ENCODE measurements around the gene PROX1. TPM values are rescaled to one million over a fixed set of nuclear protein-coding genes. Genes with fewer than 3 reads are reported as not detected.

PROX1 gene
- total and polyA plus RNA-seq, 2 of the 8 experiments (the other 6 are each of a cell fraction or from before 2014, with no cell fraction given), result 0.30 to 2.0 TPM

DNA sequence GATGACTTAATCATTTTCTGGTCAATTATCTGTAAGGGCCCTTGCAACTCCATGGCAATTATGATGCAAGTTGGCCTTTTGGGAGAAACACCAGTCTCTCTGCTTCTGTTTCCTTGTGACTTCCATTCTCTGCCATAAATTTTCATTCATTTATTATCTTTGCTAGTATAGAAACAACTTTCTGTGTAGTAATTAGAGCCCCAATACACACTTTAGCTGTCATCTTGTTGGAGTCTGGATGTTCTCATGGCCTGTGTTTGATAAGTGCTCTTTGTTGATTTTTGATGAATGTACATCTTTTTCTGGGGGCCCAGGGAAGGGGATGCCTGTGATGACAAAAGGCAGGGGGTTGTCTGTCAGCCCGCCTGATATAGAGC, 22.4 kb downstream of the PROX1 start:
- Histone ChIP-seq H4K5ac (ENCODE audit: insufficient read length, low read depth, low read length) (no peak overlapping the region), H2AFZ (ENCODE audit: low read length) (no peak overlapping the region), H2BK12ac (ENCODE audit: low read depth, low read length) (no peak overlapping the region), H3K27me3 (replicated peaks in 1 of 4; ENCODE audit: control insufficient read depth in 3 of 4, extremely low read depth in 1 of 4, insufficient read depth in 3 of 4, low read length in 3 of 4) (no peaks in the 10 kb centered on the region), H3K27ac (ENCODE audit: low read depth, low read length) (no peak overlapping the region), H3K9ac (replicated peaks in 1 of 4; ENCODE audit: extremely low read depth in 1 of 4, low read depth in 3 of 4, low read length in 3 of 4) (no peak overlapping the region), H3K18ac (ENCODE audit: extremely low read depth, low read length) (no peak overlapping the region), H2BK20ac (ENCODE audit: low read length) (no peak overlapping the region), H2BK15ac (ENCODE audit: low read length) (no peak overlapping the region), H3K4me3 (ENCODE audit: extremely low read depth in 1 of 4, insufficient read depth in 2 of 4, low read depth in 3 of 4, low read length in 4 of 4) (no peak overlapping the region), H4K8ac (ENCODE audit: extremely low read depth, insufficient read depth, low read length) (no peak overlapping the region), H2BK5ac (ENCODE audit: low read depth, low read length) (no peak overlapping the region), H3K36me3 (ENCODE audit: control insufficient read depth in 2 of 4, insufficient read depth in 4 of 4, low read length in 3 of 4) (no peaks in the 10 kb centered on the region), H3K4ac (replicated peaks; ENCODE audit: insufficient read length, low read depth, low read length) (no peak overlapping the region), H3K14ac (ENCODE audit: insufficient read length) (no peak overlapping the region), H4K20me1 (replicated peaks in 1 of 2; ENCODE audit: control insufficient read depth in 1 of 2, insufficient read depth in 2 of 2, low read length in 2 of 2) (no peaks in the 10 kb centered on the region), H3K9me3 (ENCODE audit: insufficient read depth in 2 of 2, low read depth in 1 of 2, low read length in 1 of 2) (no peaks in the 10 kb centered on the region), H2BK120ac (replicated peaks; ENCODE audit: low read depth, low read length) (no peak overlapping the region), H2AK5ac (ENCODE audit: low read depth, low read length) (no peak overlapping the region), H3K79me2 (ENCODE audit: control insufficient read depth in 1 of 2, insufficient read depth in 2 of 2, low read length in 2 of 2) (no peaks in the 10 kb centered on the region), H3K79me1 (ENCODE audit: low read depth, low read length) (no peaks in the 10 kb centered on the region), H3K23me2 (ENCODE audit: low read depth, low read length) (no peaks in the 10 kb centered on the region), H3K4me2 (ENCODE audit: insufficient read depth in 1 of 2, low read depth in 2 of 2, low read length in 2 of 2) (no peak overlapping the region), H3K4me1 (replicated peaks in 1 of 4; ENCODE audit: control insufficient read depth in 3 of 4, insufficient read depth in 4 of 4, low read length in 3 of 4) (no peaks in the 10 kb centered on the region), H3K23ac (ENCODE audit: insufficient read length) (no peak overlapping the region), H4K91ac (replicated peaks; ENCODE audit: insufficient read length, low read length) (no peak overlapping the region), H3K56ac (replicated peaks; ENCODE audit: insufficient read length, low read depth, low read length) (no peak overlapping the region)
- CTCF ChIA-PET (ENCODE audit: partially characterized antibody), result interaction anchor here (1.2 kb wide), 1 partner anchor 113 kb away, joined by 4 read pairs; no protein-coding TSS in a partner anchor
- FAIRE-seq (no peak), DNase-seq (ENCODE audit: low read depth in 1 of 2, low spot score in 2 of 2) (no peak)
- WGBS, 2 experiments (ENCODE audit: extremely low coverage in 1 of 2, insufficient coverage in 1 of 2, insufficient read length in 1 of 2, insufficient replicate concordance in 2 of 2, low coverage in 1 of 2, low lambda C conversion rate in 2 of 2, missing lambda C conversion rate in 1 of 2), result 92% methylated on average over 1 of the region's 1 CpG; no CpG with 5 or more reads in 1 of the 2 experiments
- POLR2A ChIA-PET (ENCODE audit: partially characterized antibody), result no interaction called here
- TF ChIP-seq HDAC6 (IDR thresholded peaks at IDR 0.05; ENCODE audit: low read depth, low read length), result no peak
- no peak for TF ChIP-seq TAF7 (optimal IDR thresholded peaks at IDR 0.05; ENCODE audit: borderline replicate concordance, low read depth, low read length)
- no peak for TF ChIP-seq TCF12 (IDR thresholded peaks at IDR 0.05; ENCODE audit: low read depth, low read length)
- TF ChIP-seq, protein P1, sequence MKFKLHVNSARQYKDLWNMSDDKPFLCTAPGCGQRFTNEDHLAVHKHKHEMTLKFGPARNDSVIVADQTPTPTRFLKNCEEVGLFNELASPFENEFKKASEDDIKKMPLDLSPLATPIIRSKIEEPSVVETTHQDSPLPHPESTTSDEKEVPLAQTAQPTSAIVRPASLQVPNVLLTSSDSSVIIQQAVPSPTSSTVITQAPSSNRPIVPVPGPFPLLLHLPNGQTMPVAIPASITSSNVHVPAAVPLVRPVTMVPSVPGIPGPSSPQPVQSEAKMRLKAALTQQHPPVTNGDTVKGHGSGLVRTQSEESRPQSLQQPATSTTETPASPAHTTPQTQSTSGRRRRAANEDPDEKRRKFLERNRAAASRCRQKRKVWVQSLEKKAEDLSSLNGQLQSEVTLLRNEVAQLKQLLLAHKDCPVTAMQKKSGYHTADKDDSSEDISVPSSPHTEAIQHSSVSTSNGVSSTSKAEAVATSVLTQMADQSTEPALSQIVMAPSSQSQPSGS (IDR thresholded peaks at IDR 0.05; ENCODE audit: low read length), result no peak
- no peak for TF ChIP-seq SAP30 (IDR thresholded peaks at IDR 0.05; ENCODE audit: insufficient read depth, insufficient replicate concordance, low read length)
- no peak for TF ChIP-seq JUN (IDR thresholded peaks at IDR 0.05; ENCODE audit: low read depth, low read length)
- TF ChIP-seq RNF2 (IDR thresholded peaks at IDR 0.05; ENCODE audit: borderline replicate concordance, low read depth, low read length, missing control alignments, poor library complexity, severe bottlenecking), result no peak
- no peak for TF ChIP-seq RXRA (IDR thresholded peaks at IDR 0.05; ENCODE audit: insufficient read depth, low read depth, low read length)
- TF ChIP-seq BRCA1 (IDR thresholded peaks at IDR 0.05; ENCODE audit: low read depth, low read length), result no peak
- TF ChIP-seq, protein P2, sequence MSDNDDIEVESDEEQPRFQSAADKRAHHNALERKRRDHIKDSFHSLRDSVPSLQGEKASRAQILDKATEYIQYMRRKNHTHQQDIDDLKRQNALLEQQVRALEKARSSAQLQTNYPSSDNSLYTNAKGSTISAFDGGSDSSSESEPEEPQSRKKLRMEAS (IDR thresholded peaks at IDR 0.05), result no peak
- TF ChIP-seq MAFK (IDR thresholded peaks at IDR 0.05; ENCODE audit: low read depth, low read length), result no peak
- TF ChIP-seq SP1 (IDR thresholded peaks at IDR 0.05; ENCODE audit: low read depth, low read length), result no peak
